HG03520 (cell line): ENCODE measurements around the gene MYO16.

ENCODE experiments used
- ATAC-seq: cut with Tn5 transposase; IDR thresholded peaks from one replicate; pipeline ENCODE4 v1.9.1; 2021; ENCODE audit warnings: mild to moderate bottlenecking, moderate library complexity; ENCODE audit not compliant: unreplicated experiment

MYO16 gene

GRCh38 chr13:109114162-109114561, 484.8 kb downstream of the MYO16 start:
- no peak for ATAC-seq

- no peak for ATAC-seq
Measured at GRCh38 chr13:109114991-109115390, 485.6 kb downstream of the MYO16 start.

- ATAC-seq, result no peak
Measured at GRCh38 chr13:109118521-109118920, 489.1 kb downstream of the MYO16 start.

- ATAC-seq, result no peak
Measured at GRCh38 chr13:109119896-109120295, 490.5 kb downstream of the MYO16 start.

- no peak for ATAC-seq
Measured at GRCh38 chr13:109121826-109122225, 492.4 kb downstream of the MYO16 start.

- ATAC-seq, result no peak
Measured at GRCh38 chr13:109123971-109124370, 494.6 kb downstream of the MYO16 start.

GRCh38 chr13:109126178-109126577, 496.8 kb downstream of the MYO16 start:
- ATAC-seq, result no peak

GRCh38 chr13:109126891-109127641, 497.7 kb downstream of the MYO16 start:
- no peak for ATAC-seq

- ATAC-seq, result no peak
Measured at GRCh38 chr13:109128121-109128520, 498.7 kb downstream of the MYO16 start.

GRCh38 chr13:109130093-109130835, 500.9 kb downstream of the MYO16 start:
- ATAC-seq, result no peak

GRCh38 chr13:109131698-109132257, 502.4 kb downstream of the MYO16 start:
- ATAC-seq, result peak; percentile 70

GRCh38 chr13:109135018-109135417, 505.6 kb downstream of the MYO16 start:
- peak; percentile 31 for ATAC-seq

- no peak for ATAC-seq
Measured at GRCh38 chr13:109136873-109137272, 507.5 kb downstream of the MYO16 start.

- no peak for ATAC-seq
Measured at GRCh38 chr13:109139346-109139745, 509.9 kb downstream of the MYO16 start.

GRCh38 chr13:109140054-109140453, 510.6 kb downstream of the MYO16 start:
- no peak for ATAC-seq

- ATAC-seq, result no peak
Measured at GRCh38 chr13:109140479-109141349, 511.3 kb downstream of the MYO16 start.

- ATAC-seq, result no peak
Measured at GRCh38 chr13:109141706-109142105, 512.3 kb downstream of the MYO16 start.

- no peak for ATAC-seq
Measured at GRCh38 chr13:109144693-109145437, 515.5 kb downstream of the MYO16 start.

GRCh38 chr13:109145631-109146030, 516.2 kb downstream of the MYO16 start:
- peak; percentile 80 for ATAC-seq

GRCh38 chr13:109146393-109146792, 517.0 kb downstream of the MYO16 start:
- no peak for ATAC-seq
